Measurements from ENCODE around the gene CCDC12. TPM values are rescaled to one million over a fixed set of nuclear protein-coding genes. Genes with fewer than 3 reads are reported as not detected.

CCDC12 gene
- total and polyA plus RNA-seq, 2 donors (not counting 1 experiment from before 2014, with no cell fraction given): 84.0 to 97.3 TPM

- POLR2A ChIA-PET: interaction anchor here (0.7 kb wide), 1 partner anchor 13 kb away, joined by 3 read pairs; no protein-coding TSS in a partner anchor
These were observed 6.0 kb downstream of the CCDC12 start for GRCh38 chr3:46970391-46971091.

More at GRCh38 chr3:46970391-46971091, 6.0 kb downstream of the CCDC12 start:
- CTCF ChIA-PET: interaction anchor here (0.7 to 1.2 kb wide), 3 partner anchors 28 to 353 kb away, joined by 3 to 4 read pairs (median 4); no protein-coding TSS in a partner anchor
- Mint-ChIP-seq H3K27ac (peak overlapping the region; percentile 90), H3K4me3 (peak overlapping the region; percentile 80), H3K9me3 (ENCODE audit: insufficient read depth) (no peaks in the 10 kb centered on the region), H3K4me1 (peaks cover 86% of the 10 kb centered on the region), H3K27me3 (no peaks in the 10 kb centered on the region)
- Histone ChIP-seq H3K4me1 (ENCODE audit: control insufficient read depth in 2 of 2, insufficient read depth in 2 of 2, low read length in 2 of 2) (peaks cover 96 to 99% of the 10 kb centered on the region in 2 donors), H3K36me3 (replicated peaks in 1 of 2; ENCODE audit: control extremely low read depth in 1 of 2, control insufficient read depth in 1 of 2, extremely low read depth in 1 of 2, insufficient read depth in 2 of 2, low read length in 1 of 2) (peaks cover 0 to 19% of the 10 kb centered on the region in 2 experiments), H3K27me3 (replicated peaks in 1 of 4; ENCODE audit: control extremely low read depth in 1 of 4, control insufficient read depth in 3 of 4, insufficient read depth in 4 of 4, low read length in 3 of 4) (no peaks in the 10 kb centered on the region), H3K9me3 (ENCODE audit: control extremely low read depth in 1 of 3, control insufficient read depth in 2 of 3, insufficient read depth in 1 of 3, low read length in 2 of 3) (no peaks in the 10 kb centered on the region), H3K4me3 (ENCODE audit: control extremely low read depth in 1 of 5, extremely low read depth in 1 of 5, insufficient read depth in 1 of 5, low read depth in 2 of 5, low read length in 4 of 5) (no peak overlapping the region), H2AFZ (ENCODE audit: insufficient read depth, low read depth, low read length, poor library complexity, severe bottlenecking) (no peak overlapping the region), H3K27ac (ENCODE audit: low read length in 2 of 2) (peak overlapping the region in 1 of 2 donors; percentile 77), H3K4me2 (replicated peaks; ENCODE audit: low read depth, low read length, poor library complexity, severe bottlenecking) (peak overlapping the region; percentile 72), H3K79me2 (ENCODE audit: control insufficient read depth, insufficient read depth, low read length) (peaks cover 99% of the 10 kb centered on the region), H3K9ac (ENCODE audit: low read length) (no peak overlapping the region), H4K20me1 (ENCODE audit: control insufficient read depth, insufficient read depth, low read length, poor library complexity, severe bottlenecking) (peaks cover 99% of the 10 kb centered on the region)
- TF ChIP-seq EZH2 (IDR thresholded peaks at IDR 0.05; ENCODE audit: borderline replicate concordance, insufficient read depth, low read depth, low read length, poor library complexity, severe bottlenecking) (no peak), CTCF (IDR thresholded peaks at IDR 0.05) (no peak)
- WGBS (ENCODE audit: insufficient coverage): 96% methylated on average over 3 of the region's 3 CpGs
- ATAC-seq (ENCODE audit: low read depth): no peak
- intact Hi-C loops (cut with micrococcal nuclease): no loop called here
- DNase-seq: no peak

Measured in B cell (primary cell).